NCI-H2227 treated with DMSO at 0.1 percent for 48 hours (cell line): ENCODE measurements around the gene DRD3.
A peak's percentile ranks its signal among the peaks of the same experiment; 100 is the strongest.

Experiments used
- DNase-seq: peaks from one replicate; lab custom pipeline; 2025; lab: John Stamatoyannopoulos, UW

The DRD3 gene

DNA sequence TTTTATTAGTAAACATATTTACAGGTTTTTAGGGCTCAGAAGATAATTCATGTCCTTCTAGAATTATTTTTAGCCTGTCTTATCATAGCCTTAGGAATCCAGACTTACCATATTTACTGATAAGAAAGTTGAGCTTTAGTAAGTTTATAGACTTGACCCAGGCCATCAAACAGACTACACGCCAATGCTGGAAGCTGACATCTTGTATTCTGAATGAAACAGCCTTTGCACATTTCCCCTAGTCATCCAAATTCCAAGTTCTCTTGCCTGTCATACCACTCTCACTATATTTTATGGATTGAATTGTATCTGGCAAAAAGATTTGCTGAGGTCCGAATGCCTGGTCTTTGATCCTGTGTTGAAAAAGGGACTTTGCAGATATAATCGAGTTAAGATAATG lies 58.6 kb downstream of the DRD3 start:
- no peak for DNase-seq

GRCh38 chr3:114119776-114120175 lies 59.1 kb downstream of the DRD3 start:
- peak; percentile 1 for DNase-seq

DNA sequence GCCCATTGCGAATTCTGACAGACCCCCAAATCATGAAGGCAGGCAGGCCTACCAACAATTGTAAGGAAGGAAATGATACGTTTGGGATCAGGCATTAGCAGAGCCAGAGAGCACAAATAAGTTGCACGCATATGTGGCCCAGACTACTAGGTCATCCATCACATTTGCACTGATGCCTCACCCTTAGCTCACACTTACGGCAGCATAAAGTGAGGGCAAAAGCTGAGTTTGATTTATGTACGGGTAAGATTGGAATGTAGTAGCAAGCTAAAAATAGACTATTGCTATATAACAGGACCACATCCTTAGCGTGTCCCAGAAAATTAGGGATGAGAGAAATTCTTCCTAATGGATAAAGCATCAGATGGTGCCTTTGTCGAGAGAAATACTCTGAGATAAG lies 63.7 kb downstream of the DRD3 start:
- no peak for DNase-seq

DNA sequence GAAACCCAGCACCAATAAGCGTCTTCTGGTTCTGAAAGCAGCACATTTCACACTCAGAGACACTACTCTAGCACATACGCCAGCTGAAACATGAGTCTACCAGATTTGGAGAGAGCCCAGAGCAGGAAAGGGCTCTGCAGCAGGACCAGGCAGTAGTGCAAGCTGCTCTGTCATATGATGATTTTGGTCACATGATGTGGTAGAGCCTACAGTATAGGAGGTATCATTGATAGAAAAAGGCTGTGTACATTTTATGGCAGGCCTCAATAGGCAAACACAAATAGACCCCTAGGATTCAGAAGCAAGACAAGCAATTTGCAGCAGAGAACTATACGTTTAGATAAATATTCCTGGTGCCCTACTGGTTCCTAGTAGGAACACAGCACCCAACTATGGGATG lies 64.1 kb downstream of the DRD3 start:
- DNase-seq: no peak

GRCh38 chr3:114112696-114113095 lies 66.2 kb downstream of the DRD3 start:
- DNase-seq: no peak

DNA sequence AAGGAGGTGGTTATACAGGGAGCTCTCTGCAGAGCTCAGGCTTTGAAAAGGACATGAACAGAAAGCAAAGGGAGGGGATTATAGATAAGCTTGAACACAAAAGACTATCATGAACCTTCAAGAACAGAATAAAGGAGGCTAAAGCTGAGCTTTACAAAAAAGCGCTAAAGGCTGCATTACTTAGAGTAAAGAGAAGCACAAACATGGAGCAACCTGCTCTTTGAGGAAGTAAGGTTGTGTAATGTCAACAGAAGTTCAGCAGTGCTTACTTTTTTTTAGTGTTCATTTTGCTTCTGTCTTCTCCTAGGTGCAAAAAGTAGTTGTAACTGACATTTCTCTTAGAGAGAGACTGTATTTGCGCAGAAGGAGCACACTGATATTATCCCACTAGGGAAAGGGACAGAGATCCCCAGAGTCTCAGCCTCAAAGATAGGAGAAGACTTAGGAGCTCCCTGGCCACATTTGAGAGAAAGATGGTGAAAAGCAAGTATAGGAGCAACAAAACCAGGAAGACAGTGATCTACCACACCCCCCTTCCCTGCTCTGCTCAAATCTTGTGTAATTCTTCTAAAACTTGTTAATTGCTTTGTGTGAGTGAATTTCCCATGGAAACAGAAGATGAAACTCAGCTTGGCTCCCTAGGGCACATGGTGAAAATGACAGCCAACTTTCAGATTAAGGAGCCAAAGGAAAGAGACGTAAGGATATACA lies 67.6 kb downstream of the DRD3 start:
- no peak for DNase-seq

DNA sequence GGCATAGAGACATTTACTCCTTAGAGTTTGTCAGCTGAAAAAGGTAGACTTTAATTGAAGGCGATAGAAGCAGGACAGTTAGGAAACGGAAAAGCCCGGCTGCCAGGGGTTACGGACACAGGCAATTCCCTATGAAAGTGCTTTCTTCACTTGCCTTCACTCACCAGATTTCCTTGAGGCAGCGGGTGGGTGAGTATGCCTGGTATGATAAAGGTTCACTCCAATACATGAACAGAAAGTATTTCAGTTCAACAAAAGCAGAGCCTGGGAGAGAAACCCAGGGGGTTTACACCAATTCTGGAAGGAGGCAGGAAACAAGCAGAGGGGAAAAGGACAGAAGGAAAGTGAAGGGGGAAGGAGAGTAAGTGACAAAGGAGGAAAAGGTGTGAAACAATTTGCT lies 68.4 kb downstream of the DRD3 start:
- DNase-seq: no peak

DNA sequence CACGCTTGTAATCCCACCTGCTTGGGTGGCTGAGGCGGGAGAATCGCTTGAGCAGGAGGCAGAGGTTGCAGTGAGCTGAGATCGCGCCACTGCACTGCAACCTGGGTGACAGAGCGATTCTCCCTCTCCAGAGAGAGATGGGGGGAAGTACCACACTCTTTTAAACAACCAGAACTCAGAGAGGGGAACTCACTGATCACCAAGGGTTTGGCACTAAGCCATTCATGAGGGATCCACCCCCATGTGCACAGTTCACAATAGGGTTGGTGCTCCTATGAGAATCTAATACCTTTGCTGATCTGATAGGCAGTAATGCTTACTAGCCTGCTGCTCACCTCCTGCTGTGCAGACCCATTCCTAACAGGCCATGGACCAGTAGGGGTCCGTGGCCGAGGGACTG lies 70.7 kb downstream of the DRD3 start:
- DNase-seq: no peak

DNA sequence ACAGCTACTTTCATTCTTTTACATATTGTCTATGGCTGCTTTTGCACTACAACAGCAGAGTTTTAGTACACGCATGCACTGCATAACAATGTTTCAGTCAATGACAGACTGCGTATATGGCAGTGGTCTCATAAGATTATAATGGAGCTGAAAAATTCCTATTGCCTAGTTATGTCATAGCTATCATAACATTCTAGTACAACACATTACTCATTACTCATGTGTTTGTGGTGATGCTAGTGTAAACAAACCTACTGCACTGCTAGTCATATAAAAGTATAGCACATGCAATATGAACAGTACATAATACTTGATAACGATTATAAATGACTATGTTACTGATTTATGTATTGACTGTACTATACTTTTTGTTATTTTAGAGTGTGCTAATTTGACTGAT lies 74.4 kb downstream of the DRD3 start:
- DNase-seq: no peak

DNA sequence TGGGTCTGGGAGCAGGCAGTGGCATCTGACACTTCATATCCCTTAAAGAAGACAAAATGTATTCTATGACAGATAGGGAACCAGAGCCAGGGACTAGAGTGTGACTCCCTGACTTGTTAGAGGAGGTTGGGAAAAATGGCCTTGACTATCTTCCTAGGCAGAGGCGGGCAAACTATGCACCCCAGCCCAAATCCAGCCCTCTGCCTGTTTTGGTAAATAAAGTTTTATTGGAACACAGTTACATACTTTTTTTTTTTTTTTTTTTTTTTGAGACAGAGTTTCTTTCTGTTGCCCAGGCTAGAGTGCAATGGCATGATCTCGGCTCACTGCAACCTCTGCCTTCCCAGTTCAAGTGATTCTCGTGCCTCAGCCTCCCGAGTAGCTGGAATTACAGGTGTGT lies 75.0 kb downstream of the DRD3 start:
- no peak for DNase-seq

DNA sequence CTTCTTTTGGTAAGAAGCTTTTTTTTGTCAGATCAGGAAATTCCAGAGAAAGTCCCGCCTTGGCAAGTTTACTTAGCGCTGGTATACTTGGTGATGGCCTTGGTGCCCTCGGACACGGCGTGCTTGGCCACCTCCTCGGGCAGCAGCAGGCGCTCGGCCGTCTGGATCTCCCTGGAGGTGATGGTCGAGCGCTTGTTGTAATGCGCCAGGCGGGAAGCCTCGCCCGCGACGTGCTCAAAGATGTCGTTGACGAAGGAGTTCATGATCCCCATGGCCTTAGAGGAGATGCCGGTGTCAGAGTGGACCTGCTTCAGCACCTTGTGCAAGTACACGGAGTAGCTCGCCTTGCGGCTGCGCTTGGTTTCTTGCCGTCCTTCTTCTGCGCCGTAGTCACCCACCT lies 75.7 kb downstream of the DRD3 start:
- no peak for DNase-seq

DNA sequence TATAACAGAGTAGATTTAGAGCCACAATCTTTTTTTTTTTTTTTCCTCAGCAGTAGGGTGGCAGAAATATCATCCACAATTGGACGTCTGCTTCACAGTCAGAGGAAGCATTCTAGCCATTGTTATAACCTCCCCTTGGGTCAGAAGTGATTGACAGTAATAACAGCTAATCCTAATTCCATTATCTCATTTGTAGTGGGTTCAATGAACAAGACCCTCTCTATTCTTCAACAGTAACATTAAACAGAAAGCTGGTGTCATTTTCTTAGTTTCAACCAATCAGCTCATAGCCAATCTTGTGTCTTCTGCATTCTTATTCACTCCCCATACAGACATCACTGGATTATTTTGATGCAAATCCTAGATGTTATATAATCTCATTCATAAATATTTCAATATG lies 77.8 kb downstream of the DRD3 start:
- DNase-seq: peak; percentile 71

- DNase-seq: no peak
Measured at GRCh38 chr3:114095796-114096195, 83.1 kb downstream of the DRD3 start.

DNA sequence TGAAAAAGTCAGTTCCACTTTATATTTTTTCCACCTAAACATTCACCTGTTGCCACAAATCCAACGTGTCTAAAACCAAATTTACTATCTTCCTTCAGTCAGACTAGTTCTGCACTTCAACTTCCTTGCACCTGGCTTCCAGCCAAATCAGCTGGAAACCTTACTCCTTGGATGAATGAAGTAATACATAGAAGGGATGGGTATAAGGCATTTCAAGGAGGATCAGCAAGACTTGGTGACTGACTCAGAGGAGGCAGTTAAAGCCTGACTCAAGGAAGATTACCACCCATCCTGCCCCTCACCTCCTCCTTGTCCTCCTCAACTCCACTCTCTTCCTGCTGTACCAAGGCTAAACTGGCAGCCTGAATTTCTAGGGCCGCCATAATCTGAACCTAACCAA lies 85.3 kb downstream of the DRD3 start:
- DNase-seq: no peak

GRCh38 chr3:114093016-114093380 lies 85.9 kb downstream of the DRD3 start:
- no peak for DNase-seq

GRCh38 chr3:114092151-114093015 lies 86.5 kb downstream of the DRD3 start:
- DNase-seq: no peak

DNA sequence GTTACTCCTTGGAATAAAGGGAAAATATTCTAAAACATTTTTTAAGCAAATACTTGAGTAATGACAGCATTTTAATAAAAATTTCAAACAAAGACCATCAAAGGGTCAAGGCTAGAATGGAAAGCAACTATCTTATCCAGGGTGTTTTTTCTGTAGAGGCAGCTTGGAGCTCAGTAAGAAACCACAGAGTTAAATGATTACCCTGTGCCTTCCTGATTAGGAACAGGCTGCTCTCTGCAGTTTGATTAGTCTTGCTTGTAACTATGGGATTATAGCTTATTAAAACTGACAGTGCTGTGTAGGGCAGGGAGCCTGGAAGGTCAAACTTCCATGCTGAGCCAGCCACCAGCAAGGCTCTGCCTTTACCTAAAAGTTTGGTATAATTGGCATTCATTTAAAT lies 89.2 kb downstream of the DRD3 start:
- DNase-seq: no peak

DNA sequence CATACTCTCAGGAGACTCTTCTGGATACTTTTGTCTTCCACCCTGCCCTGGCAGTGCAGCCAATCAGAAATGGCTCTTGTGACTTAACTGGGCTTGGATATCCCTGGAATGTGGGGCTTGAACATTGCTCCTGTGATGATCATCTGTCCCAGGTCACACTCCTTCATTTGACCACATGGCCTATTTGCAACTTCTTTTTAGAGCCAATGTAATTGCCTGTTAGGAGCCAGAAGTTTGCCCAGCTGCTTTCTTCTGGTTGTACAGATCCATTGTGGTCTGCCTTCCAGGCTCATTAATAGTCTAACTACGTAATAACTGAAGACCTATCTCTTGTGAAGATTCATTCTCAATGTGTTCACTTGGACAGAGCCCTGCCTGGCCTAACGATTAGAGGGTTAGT lies 92.5 kb downstream of the DRD3 start:
- no peak for DNase-seq

- no peak for DNase-seq
Measured at GRCh38 chr3:114083112-114083511, 95.7 kb downstream of the DRD3 start.

DNA sequence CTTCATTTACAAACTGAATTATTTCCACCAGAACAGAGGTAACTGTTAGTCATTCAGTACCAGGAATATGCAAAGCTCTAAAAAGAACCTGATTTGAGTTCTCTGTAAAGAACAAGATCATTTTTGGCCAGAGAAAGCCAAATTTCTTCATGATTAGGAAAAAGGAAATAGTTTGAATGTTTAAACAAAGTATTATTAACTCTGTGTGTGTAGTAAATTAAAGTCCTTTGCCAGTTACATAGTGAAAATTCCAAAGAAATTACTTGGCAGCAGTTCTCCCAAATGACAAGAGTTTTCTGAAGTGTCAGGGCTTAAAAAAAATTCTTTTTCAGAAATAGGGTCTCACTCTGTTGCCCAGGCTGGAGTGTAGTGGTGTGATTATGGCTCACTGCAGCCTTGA lies 97.8 kb downstream of the DRD3 start:
- no peak for DNase-seq

DNA sequence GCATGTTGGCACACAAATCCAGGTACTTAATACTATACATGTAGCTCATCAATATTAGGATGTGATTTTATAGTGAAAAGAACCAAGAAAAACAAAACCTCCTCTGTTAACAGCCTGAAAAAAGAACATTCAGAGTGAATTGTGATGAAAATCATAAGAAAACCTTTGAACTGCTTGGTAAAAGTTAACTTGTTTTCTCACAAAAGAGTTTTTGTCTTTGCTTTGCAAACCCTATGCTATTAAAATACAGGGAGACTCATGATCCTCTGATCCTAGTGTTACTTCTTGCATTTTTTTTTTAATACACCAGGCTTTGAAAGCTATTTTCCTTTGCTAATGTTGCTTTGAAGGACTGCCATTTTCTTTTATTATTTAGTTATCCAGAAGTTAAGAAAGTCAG lies 98.7 kb downstream of the DRD3 start:
- no peak for DNase-seq

- DNase-seq: no peak
Measured at GRCh38 chr3:114079761-114080160, 99.1 kb downstream of the DRD3 start.

DNA sequence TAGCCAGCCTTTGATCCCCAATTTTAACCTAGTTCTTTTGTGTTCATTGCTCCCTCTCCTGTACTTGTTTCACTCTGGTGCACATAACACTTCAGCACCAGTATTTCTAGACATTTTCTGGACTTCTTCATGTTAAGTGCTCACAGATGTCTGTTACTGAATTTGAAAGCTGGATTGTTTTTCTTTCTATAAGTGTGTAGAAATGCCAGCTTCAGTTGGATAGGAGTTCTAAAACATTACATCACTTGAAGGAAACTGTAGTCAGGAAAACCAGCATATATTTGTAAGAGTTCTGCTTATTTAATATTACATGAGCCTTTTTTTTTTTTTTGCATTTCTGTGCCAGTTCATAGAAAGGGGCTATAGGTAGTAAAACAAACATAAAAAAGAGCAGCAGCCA lies 100.7 kb downstream of the DRD3 start:
- DNase-seq: no peak
